Measurements from ENCODE around the gene LRP5.

The LRP5 gene

DNA sequence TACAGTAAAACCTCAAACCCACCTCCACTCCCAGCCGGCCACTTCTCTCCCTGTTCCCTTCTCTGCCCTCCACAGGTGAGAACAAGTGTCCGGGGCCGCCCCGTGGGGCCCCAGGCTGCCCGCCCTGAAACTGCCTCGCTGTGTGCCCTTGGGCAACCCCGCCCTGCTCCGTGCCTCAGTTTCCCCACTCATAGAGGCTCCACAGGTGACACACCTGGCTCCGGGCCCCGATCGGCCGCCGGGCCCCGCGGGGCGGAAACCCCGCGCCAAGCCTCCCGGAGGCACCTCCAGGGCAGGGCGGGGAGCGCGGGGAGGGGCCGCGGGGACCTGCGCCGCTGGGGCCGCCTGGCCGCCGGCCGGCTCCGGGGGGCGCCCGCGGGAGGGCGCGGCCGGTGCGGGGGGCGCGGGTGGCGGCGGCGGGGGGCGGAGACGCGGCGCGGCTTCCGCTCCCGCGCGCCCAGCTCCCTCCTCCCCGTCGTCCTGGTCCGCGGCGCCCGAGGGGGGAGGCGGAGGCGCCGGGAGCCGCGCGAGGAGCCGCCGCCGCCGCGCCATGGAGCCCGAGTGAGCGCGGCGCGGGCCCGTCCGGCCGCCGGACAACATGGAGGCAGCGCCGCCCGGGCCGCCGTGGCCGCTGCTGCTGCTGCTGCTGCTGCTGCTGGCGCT lies at the start of gene LRP5:
Gene LRP5 (plus strand): TSS at position 475 of the 663 bp plus-strand sequence. CDS start 124 bp downstream, at position 599.
- DNase-seq = no peak

DNA sequence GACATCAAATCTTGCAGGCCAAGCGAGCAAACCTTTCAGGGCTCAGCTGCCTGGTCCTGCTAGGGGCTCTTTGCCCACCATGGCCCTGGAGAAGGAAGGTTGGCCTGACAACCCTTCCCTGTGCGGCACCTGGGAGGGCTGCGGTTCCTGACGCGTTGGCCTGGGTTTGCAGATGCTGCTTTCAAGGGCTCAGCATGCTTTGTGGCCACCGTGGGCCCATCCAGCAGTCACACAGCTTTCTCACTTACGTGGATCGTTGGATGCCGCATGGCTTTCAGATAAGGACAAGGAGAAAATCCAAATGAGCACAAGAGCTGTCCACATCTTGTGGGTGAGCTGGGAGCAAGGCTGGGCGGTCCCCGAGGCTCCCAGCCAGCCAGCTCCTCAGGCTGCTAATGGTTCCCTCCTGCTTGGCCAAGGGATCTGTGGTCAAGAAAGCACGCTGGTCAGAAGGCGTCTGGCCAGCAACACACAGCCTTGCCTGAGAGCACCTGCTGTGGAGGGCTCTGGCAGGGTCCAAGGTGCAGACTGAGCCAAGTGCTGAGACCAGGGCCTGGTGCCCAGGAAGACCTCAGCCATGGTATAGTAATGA lies 48.9 kb upstream of the LRP5 start:
- no peak for DNase-seq

DNA sequence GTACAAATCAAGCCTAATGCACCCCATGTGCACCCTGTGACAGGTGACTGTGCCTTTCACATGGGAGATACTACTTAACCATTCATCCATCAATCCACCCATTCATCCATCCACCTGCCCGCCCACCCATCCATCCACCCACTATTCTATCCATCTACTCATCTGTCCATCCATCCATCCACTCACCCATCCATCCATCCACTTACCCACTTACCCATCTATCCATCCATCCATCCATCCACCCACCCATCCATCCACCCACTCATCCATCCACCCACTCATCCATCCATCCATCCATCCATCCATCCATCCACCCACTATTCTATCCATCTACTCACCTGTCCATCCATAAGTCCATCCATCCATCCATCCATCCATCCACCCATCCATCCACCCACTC lies 48.1 kb upstream of the LRP5 start:
- no peak for DNase-seq

DNA sequence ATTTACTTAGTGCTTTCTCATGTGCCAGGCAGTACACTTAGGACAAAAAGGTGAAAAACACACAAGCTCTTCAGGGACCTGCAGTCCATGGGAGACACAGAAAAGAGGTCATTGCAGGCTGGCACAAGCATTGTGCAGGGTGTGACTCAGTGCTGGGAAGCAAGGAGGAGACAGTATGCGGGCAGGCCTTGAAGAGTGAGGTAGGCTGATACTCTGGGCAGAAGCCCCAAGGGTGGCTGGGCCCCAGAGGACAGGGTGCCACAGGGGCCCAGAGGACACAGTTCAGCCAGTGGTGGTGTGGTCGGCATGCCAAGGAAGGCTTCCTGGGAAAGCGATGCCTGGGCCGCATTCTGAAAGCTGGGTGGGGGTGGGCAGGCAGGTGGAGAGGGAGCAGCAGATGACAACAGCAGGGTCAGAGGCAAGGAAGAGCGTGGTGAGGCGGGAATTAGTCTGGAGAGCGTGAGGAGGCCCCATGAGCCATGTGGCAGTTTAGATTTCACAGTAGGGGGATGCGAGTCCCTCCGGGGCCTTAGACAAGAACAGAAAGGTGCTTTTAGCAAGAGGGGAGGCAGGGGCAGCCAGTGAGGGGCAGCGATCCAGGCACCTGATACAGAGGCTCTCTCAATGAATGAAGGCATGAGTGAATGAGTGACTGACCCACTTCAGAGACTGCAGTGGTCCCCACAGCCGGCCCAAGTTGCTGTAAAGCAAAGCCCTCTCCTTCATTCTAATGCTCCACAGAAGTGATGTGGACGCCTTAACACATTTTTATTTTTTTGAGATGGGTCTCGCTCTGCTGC lies 47.5 kb upstream of the LRP5 start:
- no peak for DNase-seq

DNA sequence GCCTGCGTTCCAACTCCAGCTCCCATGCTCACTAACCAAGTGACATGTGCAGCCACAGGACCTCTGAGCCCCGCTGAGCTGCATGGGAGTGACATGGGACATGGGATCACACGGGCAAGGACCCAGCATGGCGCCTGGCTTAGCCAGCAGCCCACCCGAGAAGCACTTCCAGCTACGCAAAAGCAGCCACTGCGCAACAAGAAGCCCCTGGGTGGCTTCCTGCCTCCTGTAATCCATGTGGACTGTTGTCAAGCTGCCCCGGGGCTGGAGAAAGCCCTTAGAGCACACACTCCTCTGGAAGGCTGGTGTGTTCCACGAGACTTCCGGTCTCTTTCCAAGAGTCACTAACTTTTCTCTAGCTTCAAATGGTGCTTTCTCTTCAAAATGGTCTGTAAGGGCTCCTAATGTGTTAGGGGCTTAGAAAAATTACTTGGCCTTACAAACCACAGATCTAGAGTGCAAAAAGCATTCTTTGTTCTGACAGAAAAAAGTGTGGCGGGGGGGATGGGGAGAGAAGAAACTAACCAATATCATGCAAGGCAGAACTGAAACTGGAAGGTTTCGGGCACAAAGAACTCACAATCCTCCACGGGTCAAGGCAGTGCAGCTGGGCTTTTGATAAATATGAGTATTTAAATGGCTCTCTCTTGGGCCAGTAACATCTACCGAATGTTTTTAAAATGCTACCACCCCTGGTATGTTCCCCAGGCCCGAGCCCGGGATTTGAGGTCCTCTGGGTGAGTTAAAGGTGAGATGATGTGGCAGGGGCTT lies 46.1 kb upstream of the LRP5 start:
- no peak for DNase-seq

DNA sequence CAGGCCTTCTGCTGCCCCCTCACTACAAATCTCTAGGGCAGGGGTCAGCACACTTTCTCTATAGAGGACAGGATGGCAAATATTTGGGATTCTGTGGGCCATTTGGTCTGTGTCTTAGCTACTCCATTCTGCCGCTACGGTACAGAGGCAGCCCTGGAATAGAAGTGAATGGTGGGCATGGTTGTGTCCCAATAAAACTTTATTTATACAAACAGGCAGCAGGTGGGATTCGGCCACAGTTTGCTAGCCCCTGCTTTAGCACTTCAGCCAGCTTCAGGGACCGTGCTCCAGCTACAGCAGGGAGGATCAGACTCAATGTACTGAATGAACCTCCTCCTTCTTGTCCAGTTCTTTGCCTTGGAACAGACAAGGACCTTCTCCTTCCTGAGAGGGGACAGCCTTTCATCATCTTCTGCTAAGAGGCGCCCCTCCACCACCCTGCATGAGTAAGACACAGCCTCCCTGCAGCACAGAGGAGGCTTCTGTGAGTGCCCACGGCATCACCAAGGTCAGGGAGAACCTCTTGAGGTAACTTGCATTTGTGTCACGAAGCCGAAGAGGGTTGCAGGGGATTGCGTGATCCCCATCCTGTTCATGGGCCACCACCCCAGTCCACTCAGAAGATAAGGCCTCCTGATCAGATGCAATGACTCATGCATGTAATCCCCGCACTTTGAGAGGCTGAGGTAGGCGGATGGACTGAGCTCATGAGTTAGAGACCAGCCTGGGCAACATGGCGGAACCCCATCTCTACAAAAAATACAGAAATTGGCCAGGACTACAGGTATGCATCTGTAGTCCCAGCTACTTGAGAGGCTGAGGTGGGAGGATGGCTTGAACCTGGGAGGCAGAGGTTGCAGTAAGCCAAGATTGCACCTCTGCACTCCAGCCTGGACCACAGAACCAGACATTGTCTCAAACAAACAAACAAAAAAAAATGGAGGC lies 45.2 kb upstream of the LRP5 start:
- DNase-seq = no peak

DNA sequence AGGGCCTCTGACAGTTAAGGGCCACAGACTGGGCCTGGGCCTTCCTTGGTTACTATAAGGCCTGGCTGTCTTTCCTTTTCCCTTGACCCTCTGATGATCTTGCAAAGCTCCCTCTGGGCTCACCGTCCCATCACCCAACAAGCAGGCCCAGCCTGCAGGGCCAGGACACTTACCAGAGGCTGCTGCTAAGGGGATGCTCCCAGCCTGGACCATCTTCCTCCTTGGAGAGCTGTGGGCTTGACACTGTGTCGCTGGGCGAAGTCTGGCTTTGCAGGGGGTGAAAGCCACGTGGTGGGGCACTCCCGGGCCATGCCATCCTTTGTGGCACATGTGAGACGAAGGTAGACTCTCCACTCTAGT lies 44.5 kb upstream of the LRP5 start:
- DNase-seq = no peak

DNA sequence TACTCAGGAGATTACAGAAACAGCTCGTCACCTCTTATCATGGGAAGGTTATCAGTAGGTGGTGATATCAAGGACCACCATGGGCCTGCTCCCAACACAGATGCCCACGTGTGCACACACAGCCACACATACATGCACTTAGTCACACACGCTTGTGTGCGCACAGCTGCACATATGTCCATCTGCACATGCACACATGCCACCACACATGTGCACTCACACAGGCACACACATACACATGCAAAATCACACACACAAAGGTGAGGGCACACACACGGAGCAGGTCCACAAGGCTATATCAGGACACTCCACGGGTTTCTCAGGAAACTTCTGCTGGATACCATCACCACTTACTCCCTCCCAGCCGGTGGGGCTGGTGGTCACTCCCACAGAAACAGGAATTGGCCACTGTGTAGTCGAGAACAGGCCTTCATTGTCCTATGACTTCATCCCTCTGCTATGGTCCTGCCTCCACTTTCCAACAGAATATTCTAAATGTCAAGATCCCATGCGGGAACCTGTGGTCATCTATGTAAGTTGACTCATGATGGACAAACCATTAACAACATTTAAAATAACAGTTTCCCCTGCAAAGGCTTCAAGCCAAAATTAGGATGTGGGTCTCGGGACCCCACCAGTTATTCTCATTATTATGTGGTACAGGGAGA lies 42.8 kb upstream of the LRP5 start:
- DNase-seq = no peak

DNA sequence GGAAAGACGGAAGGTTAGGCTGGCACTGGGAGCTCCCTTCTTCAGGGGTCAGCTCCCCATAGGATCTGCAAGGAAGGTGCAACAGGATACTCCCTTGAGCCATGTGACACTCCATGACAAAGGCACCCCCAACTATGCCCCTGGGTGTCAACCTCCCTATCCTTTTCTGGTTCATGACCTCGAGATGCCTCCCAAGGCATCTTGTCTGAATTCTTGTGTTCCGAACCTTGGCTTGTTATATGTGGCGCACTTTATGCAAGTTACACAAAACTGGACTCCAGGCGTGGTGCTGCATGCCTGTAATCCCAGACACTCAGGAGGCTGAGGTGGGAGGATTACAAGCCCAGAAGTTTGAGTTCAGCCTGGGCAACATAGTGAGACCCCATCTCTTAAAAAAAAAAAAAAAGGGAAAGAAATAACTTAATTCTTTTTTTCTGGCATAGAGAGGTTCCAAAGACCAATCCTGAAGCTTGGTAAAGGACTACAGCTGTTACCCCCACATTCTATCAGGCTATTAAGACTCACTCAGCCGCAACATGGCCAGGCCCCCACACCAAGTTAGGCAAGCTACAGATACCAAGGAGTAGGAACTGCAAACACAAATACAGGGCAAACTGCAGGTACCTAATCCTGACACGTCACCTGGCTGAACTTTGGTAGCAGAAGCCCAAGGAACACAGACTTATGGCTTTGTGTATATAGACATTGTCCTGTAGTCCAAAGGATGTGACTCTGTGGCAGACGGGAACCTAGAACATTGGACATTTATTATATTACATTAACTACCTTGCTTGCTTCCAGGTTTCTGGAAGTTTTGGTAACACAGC lies 42.0 kb upstream of the LRP5 start:
- DNase-seq = no peak

DNA sequence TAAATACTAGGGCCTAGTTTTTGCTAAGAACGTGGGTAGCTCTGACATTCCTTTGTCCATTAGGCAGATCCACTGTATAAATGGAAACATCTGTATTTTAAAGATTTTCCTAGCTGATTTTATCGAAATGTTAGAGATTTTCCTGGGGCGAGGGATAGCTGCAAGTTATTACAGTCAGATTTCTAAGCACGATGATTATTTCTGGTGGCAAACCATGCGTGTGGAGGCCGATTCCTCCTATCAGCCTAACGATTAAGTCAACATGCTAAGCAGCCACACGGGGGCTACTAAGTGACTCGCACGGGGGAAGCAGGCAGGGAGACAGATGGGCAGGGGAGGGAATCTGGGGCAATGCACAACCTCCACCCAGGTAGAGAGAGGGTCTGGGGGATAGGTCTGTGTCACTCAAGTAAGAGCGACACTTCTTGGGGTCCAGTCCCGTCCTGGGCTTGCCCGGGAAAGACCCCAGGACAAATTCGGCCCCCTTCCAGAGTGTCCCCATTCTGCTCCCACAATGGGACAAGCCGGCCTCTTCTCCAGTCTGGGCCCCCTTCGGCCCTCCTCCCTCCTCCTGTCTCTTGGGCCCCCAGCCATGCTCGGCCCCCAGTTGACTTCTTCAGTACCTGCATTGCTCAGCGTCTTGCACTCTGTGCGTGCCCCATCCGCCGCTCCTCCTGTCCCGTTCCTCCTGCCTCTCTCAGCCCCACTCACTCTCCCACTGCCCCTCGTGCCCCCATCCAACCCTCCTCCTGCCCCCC lies 41.2 kb upstream of the LRP5 start:
- DNase-seq = peak; percentile 45

DNA sequence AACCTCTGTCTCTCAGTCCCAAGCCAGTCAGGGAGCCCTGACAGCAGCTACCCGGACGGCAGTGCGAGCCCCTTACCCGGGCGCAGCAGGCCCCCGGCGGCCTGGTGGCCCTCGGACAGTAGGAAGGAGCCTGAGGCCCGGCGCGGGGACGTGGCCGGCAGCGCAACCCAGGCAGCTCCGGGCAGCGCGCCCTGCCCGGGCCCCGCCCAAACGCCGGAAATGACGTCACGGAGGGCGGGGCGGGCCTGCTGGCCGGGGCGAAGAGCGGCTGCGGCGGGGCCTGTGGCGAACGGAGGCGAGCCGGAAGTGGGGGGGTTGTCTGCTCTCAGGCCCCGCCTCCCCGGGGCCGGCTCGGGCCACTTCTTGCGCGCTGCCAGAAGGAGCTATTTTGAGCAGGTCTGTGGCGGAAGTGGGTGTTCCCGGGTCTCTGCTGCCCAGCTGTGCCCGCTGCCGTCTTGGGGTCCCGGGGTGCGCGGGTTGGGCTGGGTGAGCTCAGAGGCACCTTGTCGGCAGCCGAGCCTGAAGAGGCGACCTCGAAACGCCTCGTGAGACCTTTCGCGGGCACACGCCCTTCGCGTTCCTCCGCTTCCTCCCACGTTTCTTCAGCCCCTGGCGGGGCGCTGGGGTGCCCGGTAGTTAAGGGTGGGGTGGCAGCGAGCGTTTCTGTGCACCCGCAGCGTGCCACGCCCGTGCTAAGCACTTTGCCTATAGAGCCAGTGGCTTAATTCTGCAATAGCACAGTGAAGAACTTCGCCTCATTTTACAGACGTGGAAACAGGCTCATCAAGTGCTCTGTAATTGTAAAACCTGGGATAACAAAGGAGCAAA lies 40.4 kb upstream of the LRP5 start, which contains the start of gene C11orf24:
Gene C11orf24 (minus strand): TSS at position 193 of the 828 bp plus-strand sequence. CDS start 8,206 bp downstream, outside the sequence.
- peak; percentile 95 for DNase-seq

DNA sequence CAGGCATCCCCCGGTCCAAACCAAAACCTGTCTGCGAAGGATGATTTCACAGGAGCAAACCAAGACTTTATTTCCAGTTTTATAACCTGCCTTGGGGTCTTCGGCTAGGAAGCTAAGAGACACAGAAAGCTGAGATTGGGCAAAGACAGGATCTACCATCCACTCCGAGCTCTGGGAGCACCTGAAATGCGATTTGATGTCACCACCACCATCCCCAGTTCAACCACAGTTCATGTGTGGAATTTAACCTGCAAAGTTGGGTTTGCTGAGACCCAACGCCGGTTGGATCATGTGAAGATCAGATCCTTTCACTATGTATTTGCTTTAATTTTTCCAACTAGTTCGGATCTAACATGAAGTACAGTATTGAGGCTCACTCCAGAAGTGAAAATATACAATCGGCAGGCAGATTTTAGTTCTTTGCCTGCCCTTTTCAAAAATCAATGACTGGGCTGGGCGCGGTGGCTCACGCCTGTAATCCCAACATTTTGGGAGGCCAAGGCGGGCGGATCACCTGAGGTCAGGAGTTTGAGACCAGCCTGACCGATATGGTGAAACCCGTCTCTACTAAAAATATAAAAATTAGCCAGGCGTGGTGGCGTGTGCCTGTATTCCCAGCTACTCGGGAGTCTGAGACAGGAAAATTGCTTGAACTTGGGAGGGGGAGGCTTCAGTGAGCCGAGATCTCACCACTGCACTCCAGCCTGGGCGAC lies 39.2 kb upstream of the LRP5 start:
- no peak for DNase-seq

DNA sequence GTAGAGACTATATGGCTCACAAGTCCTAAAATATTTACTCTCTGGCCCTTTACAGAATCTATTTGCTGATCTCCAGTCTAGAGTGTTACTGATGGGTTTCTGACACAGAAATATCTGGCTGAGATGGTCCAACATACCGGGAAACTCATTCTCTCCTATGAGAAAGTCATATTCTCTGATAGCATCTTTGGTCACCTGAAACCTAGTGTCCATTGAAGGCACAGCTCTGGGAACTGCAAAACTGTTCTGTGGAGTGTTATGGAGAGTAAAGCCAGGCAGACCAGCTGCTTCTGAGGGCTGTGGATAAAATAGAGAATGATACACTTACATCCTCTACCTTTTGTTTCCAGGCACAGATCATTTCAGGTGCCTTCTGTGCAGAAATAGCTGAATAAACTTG lies 38.1 kb upstream of the LRP5 start:
- no peak for DNase-seq

DNA sequence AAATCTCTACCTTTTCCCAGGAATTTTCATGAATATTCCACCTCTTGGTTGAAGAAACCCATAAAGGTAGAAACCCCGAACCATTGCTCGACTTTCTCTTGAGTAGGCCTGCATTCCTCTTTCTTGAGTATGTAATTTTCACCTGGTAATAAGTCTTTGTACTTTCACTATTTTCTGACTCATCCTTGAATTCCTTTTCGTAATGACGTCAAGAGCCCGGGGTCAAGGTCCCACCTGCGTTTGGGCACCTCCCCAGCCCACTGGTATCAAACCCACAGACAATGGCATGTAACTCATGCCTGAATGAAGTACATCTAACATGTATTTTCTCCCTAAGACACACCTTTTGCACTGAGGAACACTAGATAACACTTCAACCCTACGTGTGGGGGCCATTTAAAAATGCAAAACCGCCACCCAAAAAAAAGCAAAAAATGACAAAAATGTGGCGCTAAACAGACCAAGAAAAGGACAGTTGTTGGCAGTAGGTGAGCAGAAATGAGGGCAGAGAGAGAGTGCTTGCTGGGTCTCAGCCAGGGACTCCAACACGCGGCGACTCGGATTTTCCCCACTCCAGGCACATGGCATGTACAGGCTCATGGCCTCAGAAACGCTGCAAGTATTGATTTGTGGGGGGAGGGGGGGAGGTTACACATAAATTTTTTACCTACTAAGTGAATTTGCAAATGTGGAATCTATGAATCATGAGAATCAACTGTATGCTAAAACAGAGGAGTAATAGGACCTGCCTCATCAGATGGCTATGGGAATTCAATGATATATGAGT lies 36.5 kb upstream of the LRP5 start:
- peak; percentile 28 for DNase-seq

DNA sequence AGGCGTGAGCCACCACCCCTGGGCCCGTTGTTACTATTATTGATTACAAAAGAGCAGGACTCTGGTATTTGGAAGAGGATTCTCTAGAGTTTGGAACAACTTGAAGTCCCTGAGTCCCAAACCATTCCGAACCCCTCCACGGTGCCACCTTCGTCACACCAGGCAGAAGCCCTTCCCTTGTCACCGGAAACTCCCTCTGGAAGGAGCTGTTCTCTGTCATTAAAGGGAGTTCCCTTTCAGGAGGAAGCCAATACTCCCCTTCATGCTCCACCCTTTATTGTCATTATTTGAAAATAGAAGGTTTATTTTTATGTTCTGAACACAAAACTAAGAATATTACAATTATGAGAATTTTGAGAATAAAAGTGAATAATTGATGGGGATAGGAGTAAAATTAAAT lies 35.5 kb upstream of the LRP5 start:
- no peak for DNase-seq

DNA sequence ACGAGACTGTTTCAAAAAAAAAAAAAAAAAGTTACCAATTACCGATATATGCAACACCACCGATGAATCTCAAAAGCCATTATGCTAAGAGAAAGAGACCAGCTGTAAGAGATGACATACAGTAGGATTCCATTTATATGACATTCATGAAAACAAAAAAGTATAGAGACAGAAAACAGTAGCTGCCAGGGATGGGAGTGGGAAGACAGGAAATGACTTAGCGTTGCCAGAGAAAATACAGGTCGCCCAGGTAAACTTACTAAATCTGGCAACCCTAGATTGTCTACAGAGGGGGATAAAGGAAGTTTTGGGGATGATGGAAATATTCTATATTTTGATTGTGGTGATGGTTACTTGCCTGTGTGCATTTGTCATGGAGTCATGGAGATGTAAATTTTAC lies 32.7 kb upstream of the LRP5 start:
- no peak for DNase-seq

DNA sequence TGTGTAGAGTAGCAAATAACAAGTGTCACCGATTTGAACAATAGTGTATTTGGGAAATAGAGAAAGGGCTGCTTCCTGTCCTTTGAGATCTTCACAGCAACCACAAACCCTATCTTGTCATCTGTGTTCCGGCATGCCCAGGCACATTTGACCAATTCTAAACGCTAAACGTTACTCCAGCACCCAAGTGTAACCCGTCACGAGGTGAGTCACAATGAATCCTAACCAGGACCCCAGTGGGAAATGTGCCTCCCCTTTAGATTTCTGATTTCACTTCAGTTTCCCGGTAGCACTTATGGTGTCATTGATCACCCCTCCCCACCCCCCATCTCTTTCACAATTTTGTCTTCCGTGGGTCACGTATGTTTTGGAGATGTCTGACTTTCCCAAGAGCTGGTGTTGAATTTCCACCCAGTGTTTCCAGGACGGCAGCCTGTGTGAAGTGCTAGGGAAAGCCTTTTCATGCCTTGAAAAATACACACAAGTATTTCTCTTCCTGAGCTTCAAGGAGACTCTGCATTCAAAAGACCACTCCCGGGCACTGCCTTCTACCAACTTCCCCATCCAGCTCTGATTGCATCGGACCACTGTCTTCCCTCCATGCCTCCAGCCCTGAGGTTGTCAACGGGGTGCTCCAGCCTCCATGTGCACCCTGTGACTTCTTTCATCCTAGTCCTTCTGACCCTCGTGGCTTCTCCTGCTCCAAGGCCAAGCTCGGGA lies 30.1 kb upstream of the LRP5 start:
- DNase-seq = no peak
